22Rv1 (cell line): Measurements from ENCODE around the gene FGF21.

Experiments
- ZFX ChIP-seq: fragments of 450-650 bp; IDR thresholded peaks from 2 replicates; pipeline ENCODE4 v1.6.1; 2017; ENCODE audit warnings: antibody characterized with exemption, borderline replicate concordance
- TF ChIP-seq, protein P1 (sequence below): fragments of 450-650 bp; IDR thresholded peaks from 2 replicates; pipeline ENCODE4 v1.5.1; 2017; ENCODE audit warnings: mild to moderate bottlenecking

DNA sequence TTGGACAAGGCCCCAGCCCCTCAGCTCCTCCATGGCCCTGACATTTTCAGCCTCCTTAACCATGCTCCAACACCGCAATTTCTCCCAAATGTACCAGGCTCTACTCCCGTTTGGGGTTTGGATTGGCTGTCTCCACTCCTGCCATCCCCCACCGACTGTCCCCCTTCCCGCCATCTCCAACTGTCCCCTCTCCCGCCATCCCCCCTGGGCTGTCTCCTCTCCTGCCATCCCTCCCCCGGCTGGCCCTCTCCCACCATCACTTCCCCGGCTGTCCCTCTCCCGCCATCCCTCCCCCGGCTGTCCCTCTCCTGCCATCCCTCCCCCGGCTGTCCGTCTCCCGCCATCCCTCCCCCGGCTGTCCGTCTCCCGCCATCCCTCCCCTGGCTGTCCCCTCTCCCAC is 50.1 kb downstream of the FGF21 start:
- TF ChIP-seq, protein P1, sequence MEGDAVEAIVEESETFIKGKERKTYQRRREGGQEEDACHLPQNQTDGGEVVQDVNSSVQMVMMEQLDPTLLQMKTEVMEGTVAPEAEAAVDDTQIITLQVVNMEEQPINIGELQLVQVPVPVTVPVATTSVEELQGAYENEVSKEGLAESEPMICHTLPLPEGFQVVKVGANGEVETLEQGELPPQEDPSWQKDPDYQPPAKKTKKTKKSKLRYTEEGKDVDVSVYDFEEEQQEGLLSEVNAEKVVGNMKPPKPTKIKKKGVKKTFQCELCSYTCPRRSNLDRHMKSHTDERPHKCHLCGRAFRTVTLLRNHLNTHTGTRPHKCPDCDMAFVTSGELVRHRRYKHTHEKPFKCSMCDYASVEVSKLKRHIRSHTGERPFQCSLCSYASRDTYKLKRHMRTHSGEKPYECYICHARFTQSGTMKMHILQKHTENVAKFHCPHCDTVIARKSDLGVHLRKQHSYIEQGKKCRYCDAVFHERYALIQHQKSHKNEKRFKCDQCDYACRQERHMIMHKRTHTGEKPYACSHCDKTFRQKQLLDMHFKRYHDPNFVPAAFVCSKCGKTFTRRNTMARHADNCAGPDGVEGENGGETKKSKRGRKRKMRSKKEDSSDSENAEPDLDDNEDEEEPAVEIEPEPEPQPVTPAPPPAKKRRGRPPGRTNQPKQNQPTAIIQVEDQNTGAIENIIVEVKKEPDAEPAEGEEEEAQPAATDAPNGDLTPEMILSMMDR, result no peak
- no peak for TF ChIP-seq ZFX
